Astrocyte (in vitro differentiated cells and primary cell): Measurements from ENCODE around the gene AP2S1. TPM values are rescaled to one million over a fixed set of nuclear protein-coding genes. Genes with fewer than 3 reads are reported as not detected.

ENCODE experiments used
- DNase-seq: peaks from one replicate; pipeline ENCODE4 v3.0.0-alpha.2; 2010; ENCODE audit warnings: low read depth
- FAIRE-seq: peaks from 2 replicates; lab custom pipeline; 2011; peaks lifted over from hg19 to GRCh38; lab: Jason Lieb, UNC
- H2AFZ ChIP-seq: 2 replicates; pipeline ENCODE4 v1.6.0; 2012; ENCODE audit warnings: low read depth, low read length, inconsistent platforms
- H3K27ac ChIP-seq: 2 replicates; pipeline ENCODE4 v1.5.1; 2011; ENCODE audit warnings: low read depth, low read length, inconsistent platforms
- H3K27me3 ChIP-seq: 2 replicates; pipeline ENCODE4 v1.6.0; 2011; ENCODE audit warnings: low read length, inconsistent platforms; ENCODE audit not compliant: insufficient read depth
- H3K36me3 ChIP-seq: 2 replicates; pipeline ENCODE4 v1.5.1; 2011; ENCODE audit warnings: low read length, inconsistent platforms; ENCODE audit not compliant: insufficient read depth
- H3K4me1 ChIP-seq: 2 replicates; pipeline ENCODE4 v1.5.1; 2011; ENCODE audit warnings: low read length, inconsistent platforms; ENCODE audit not compliant: insufficient read depth
- H3K4me2 ChIP-seq: 2 replicates; pipeline ENCODE4 v1.6.0; 2012; ENCODE audit warnings: low read length, inconsistent platforms
- H3K4me3 ChIP-seq: 2 replicates; pipeline ENCODE4 v1.5.1; 2011; ENCODE audit warnings: low read depth, mild to moderate bottlenecking, low read length, inconsistent platforms; ENCODE audit not compliant: insufficient read depth
- H3K79me2 ChIP-seq: 2 replicates; pipeline ENCODE4 v1.6.0; 2012; ENCODE audit warnings: mild to moderate bottlenecking, low read length, inconsistent platforms; ENCODE audit not compliant: insufficient read depth
- H3K9ac ChIP-seq: 2 replicates; pipeline ENCODE4 v1.6.0; 2012; ENCODE audit warnings: mild to moderate bottlenecking, low read length, inconsistent platforms
- H3K9me3 ChIP-seq: 2 replicates; pipeline ENCODE4 v1.5.1; 2012; ENCODE audit warnings: low read depth, mild to moderate bottlenecking, low read length, inconsistent platforms; ENCODE audit not compliant: insufficient read depth
- H4K20me1 ChIP-seq: 2 replicates; pipeline ENCODE4 v1.6.0; 2012; ENCODE audit warnings: low read length, inconsistent platforms; ENCODE audit not compliant: insufficient read depth
- H3K27ac Mint-ChIP-seq: one replicate; pipeline ENCODE4 v1.8.0; 2021; ENCODE audit warnings: mild to moderate bottlenecking, mixed read lengths; ENCODE audit not compliant: unreplicated experiment
- H3K27me3 Mint-ChIP-seq: one replicate; pipeline ENCODE4 v1.8.0; 2021; ENCODE audit warnings: low read depth, mixed read lengths; ENCODE audit not compliant: unreplicated experiment
- H3K36me3 Mint-ChIP-seq: one replicate; pipeline ENCODE4 v1.8.0; 2021; ENCODE audit warnings: low read depth, mixed read lengths; ENCODE audit not compliant: unreplicated experiment
- H3K4me1 Mint-ChIP-seq: one replicate; pipeline ENCODE4 v1.8.0; 2021; ENCODE audit warnings: low read depth, mixed read lengths; ENCODE audit not compliant: unreplicated experiment
- H3K4me3 Mint-ChIP-seq: one replicate; pipeline ENCODE4 v1.8.0; 2021; ENCODE audit warnings: mild to moderate bottlenecking, moderate library complexity, mixed read lengths; ENCODE audit not compliant: unreplicated experiment
- H3K9me3 Mint-ChIP-seq: one replicate; pipeline ENCODE4 v1.8.0; 2021; ENCODE audit warnings: mild to moderate bottlenecking, mixed read lengths; ENCODE audit not compliant: unreplicated experiment
- EZH2 ChIP-seq: IDR thresholded peaks from 2 replicates; pipeline ENCODE4 v1.6.1; 2012; ENCODE audit warnings: mild to moderate bottlenecking, low read length, inconsistent platforms; ENCODE audit not compliant: insufficient read depth
- total RNA-seq: library from RNA; stranded (reverse); gene quantifications from 2 replicates; pipeline ENCODE4 v1.2.1, GENCODE V29; 2021
- TF ChIP-seq, protein P1 (sequence below): IDR thresholded peaks from 2 replicates; pipeline ENCODE4 v1.5.1; 2011; ENCODE audit warnings: low read depth, mild to moderate bottlenecking, inconsistent platforms, low read length, moderate library complexity; ENCODE audit not compliant: insufficient read depth

Gene AP2S1
- total RNA-seq, 1 donor from 2014 or later: 278 TPM

DNA sequence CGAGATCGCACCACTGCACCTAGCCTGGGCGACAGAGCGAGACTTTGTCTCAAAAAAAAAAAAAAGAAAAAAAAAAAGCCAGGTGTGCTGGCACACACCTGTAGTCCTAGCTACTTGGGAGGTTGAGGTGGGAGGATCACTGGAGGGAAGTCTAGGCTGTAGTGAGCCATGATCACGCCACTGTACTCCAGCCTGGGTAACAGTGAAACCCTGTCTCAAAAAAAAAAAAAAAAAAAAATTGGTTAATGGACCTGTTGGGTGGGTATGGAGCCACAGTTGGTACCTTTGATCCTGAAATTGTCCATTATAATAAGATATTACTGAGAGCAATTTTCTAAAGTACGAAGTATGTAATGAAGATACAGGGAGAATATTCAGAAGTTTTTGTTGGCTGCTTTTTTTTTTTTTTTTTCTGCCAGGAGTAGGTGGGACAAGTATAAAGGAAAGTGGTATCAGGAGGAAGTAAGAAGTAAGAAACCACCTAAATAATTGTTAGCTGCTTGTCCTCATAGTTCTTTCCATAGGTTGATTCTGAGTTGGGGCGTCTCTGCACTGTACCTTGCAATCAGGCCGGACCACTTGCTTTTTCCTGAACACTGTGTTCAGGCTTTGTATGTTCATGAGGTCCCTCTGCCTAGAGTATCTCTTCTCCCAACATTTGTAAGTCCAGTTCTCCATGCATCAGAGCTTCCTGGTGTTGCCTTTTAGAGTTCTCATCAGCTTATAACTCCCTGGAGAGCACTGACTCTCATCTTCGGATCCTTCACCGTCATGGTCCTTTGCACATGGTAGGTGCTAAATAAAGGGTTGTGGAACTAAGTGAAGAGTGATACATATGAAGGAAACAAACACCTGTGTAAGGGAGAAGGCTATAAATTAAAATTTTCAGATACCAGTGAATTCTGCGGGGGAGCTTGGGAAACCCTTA lies 41.9 kb upstream of the AP2S1 start:
- Histone ChIP-seq H4K20me1 (peaks cover 76% of the 10 kb centered on the region), H3K79me2 (peaks cover 90% of the 10 kb centered on the region), H3K4me3 (no peak overlapping the region), H3K4me2 (no peak overlapping the region), H2AFZ (no peak overlapping the region), H3K9me3 (no peaks in the 10 kb centered on the region), H3K4me1 (peaks cover 12% of the 10 kb centered on the region), H3K9ac (no peak overlapping the region), H3K27ac (no peak overlapping the region), H3K27me3 (no peaks in the 10 kb centered on the region), H3K36me3 (no peaks in the 10 kb centered on the region)
- Mint-ChIP-seq H3K27me3 (no peaks in the 10 kb centered on the region), H3K36me3 (peaks cover 3% of the 10 kb centered on the region), H3K27ac (peak overlapping the region; percentile 84), H3K9me3 (no peaks in the 10 kb centered on the region), H3K4me3 (no peak overlapping the region), H3K4me1 (peaks cover 18% of the 10 kb centered on the region)
- DNase-seq (no peak), FAIRE-seq (no peak)
- TF ChIP-seq, protein P1, sequence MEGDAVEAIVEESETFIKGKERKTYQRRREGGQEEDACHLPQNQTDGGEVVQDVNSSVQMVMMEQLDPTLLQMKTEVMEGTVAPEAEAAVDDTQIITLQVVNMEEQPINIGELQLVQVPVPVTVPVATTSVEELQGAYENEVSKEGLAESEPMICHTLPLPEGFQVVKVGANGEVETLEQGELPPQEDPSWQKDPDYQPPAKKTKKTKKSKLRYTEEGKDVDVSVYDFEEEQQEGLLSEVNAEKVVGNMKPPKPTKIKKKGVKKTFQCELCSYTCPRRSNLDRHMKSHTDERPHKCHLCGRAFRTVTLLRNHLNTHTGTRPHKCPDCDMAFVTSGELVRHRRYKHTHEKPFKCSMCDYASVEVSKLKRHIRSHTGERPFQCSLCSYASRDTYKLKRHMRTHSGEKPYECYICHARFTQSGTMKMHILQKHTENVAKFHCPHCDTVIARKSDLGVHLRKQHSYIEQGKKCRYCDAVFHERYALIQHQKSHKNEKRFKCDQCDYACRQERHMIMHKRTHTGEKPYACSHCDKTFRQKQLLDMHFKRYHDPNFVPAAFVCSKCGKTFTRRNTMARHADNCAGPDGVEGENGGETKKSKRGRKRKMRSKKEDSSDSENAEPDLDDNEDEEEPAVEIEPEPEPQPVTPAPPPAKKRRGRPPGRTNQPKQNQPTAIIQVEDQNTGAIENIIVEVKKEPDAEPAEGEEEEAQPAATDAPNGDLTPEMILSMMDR: no peak
- TF ChIP-seq EZH2: no peak

DNA sequence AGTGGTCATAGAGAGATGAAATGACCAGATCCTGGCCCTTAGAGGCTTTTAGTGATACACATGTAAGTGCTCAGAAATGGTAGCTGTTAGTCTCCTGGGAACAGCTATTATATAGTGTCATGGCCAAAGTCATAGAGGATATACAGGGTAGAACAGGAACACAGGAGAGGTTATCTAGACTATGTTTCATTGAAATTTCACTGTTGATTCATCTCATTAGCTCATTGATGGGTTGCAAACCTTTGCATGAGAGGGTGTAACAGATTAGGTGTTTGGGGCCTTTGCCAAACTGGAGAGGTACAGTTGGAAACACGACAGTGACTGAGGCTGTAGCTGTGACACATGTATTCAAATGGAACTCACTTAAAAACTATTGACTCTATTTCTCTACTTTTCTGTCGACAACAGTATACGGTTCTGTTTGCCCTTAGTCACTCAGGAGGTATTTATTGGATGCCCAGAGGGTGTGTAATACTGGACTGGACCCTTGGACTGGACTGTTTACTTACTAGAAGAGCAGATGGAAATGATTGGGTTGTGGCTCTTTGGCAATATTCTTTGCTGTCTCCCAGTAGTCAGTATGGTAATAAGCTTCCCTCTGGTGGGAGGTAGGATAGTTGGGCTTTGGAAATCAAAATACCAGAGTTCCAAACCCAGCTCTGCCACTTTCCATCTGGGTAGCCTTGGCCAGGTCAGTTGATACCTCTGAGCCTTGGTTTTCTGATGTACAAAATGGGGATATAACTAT lies 40.0 kb upstream of the AP2S1 start:
- Mint-ChIP-seq H3K27me3 (no peaks in the 10 kb centered on the region), H3K4me3 (no peak overlapping the region), H3K4me1 (peaks cover 23% of the 10 kb centered on the region), H3K36me3 (peaks cover 4% of the 10 kb centered on the region), H3K27ac (peak overlapping the region; percentile 9), H3K9me3 (no peaks in the 10 kb centered on the region)
- Histone ChIP-seq H3K9ac (no peak overlapping the region), H3K27ac (peak overlapping the region; percentile 28), H3K27me3 (no peaks in the 10 kb centered on the region), H3K36me3 (no peaks in the 10 kb centered on the region), H3K4me3 (no peak overlapping the region), H3K4me1 (peaks cover 15% of the 10 kb centered on the region), H2AFZ (no peak overlapping the region), H3K79me2 (peaks cover 86% of the 10 kb centered on the region), H3K9me3 (no peaks in the 10 kb centered on the region), H4K20me1 (peaks cover 71% of the 10 kb centered on the region), H3K4me2 (peak overlapping the region; percentile 56)
- TF ChIP-seq, protein P1: no peak
- TF ChIP-seq EZH2: no peak
- DNase-seq: peak; percentile 84
- FAIRE-seq: peak; percentile 67
